ENCODE measurements around the gene ATP10B. TPM values are rescaled to one million over a fixed set of nuclear protein-coding genes. Genes with fewer than 3 reads are reported as not detected.

The ATP10B gene
- total RNA-seq, 2 experiments from 2014 or later = not detected

DNA sequence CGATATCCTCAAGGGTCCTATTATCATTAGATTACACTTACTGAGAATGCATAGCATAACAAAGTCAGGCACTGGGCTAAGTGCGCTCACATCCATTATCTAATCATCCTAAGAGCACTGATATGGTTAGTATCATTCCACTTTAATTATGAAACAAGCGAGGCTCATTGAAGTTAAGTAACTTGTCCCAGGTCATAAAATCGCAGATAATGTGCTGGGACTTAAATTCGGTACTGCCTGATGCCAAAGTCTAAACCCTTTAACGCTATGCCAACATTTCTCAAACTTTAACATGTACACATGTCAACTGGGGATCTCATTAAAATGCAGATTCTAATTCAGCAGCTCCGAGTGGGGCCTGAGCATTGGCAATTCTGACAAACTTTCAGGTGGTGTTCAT lies 225.7 kb downstream of the ATP10B start:
- Histone ChIP-seq H3K9me3 (ENCODE audit: control insufficient read depth in 1 of 2, insufficient read depth in 1 of 2, low read length in 2 of 2) (no peaks in the 10 kb centered on the region), H3K4me3 (ENCODE audit: low read length) (no peak overlapping the region), H3K27ac (ENCODE audit: low read depth in 1 of 2, low read length in 2 of 2) (no peak overlapping the region), H3K27me3 (ENCODE audit: control insufficient read depth in 1 of 2, insufficient read depth in 2 of 2, low read length in 2 of 2) (peaks cover 0 to 9% of the 10 kb centered on the region in 2 experiments), H3K4me1 (ENCODE audit: insufficient read depth, low read length) (no peaks in the 10 kb centered on the region), H3K36me3 (ENCODE audit: insufficient read depth, low read length) (no peaks in the 10 kb centered on the region)
- ATAC-seq (ENCODE audit: poor library complexity) (no peak), DNase-seq (no peak)
- peaks cover 37% of the 10 kb centered on the region for H3K27me3 Mint-ChIP-seq
- ChIA-PET POLR2A (no interaction called here), CTCF (no interaction called here)
- TF ChIP-seq, protein P1, sequence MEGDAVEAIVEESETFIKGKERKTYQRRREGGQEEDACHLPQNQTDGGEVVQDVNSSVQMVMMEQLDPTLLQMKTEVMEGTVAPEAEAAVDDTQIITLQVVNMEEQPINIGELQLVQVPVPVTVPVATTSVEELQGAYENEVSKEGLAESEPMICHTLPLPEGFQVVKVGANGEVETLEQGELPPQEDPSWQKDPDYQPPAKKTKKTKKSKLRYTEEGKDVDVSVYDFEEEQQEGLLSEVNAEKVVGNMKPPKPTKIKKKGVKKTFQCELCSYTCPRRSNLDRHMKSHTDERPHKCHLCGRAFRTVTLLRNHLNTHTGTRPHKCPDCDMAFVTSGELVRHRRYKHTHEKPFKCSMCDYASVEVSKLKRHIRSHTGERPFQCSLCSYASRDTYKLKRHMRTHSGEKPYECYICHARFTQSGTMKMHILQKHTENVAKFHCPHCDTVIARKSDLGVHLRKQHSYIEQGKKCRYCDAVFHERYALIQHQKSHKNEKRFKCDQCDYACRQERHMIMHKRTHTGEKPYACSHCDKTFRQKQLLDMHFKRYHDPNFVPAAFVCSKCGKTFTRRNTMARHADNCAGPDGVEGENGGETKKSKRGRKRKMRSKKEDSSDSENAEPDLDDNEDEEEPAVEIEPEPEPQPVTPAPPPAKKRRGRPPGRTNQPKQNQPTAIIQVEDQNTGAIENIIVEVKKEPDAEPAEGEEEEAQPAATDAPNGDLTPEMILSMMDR (IDR thresholded peaks at IDR 0.05) = no peak
- H3K27ac Mint-ChIP-seq = no peak overlapping the region
- intact Hi-C loops (cut with DNase I, micrococcal nuclease) = no loop called here
- H3K36me3 Mint-ChIP-seq (ENCODE audit: low read depth) = no peaks in the 10 kb centered on the region
- no peaks in the 10 kb centered on the region for H3K4me1 Mint-ChIP-seq (ENCODE audit: low read depth)
- no peaks in the 10 kb centered on the region for H3K9me3 Mint-ChIP-seq
- H3K4me3 Mint-ChIP-seq = no peak overlapping the region

DNA sequence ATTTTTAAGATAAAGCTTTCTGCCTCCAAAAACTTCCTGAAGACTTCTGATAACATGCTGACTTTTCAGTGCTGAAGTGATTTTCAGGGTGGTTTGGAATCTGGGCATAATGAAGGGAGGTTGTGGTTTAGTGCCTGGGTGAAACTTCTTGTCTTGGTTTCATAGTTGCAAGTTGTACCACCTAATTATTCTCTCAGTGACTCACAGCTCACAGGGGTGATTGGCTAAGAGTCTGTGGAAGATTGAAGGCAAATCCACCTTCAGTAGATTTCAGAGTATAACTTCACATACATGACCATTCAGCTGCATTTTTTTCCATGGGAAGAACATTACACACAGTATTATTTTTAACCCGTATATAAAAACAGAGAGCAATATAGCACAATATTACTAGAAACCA lies 230.5 kb downstream of the ATP10B start:
- POLR2A ChIA-PET = no interaction called here
- Histone ChIP-seq H3K27me3 (ENCODE audit: control insufficient read depth in 1 of 2, insufficient read depth in 2 of 2, low read length in 2 of 2) (no peaks in the 10 kb centered on the region), H3K36me3 (ENCODE audit: insufficient read depth, low read length) (no peaks in the 10 kb centered on the region), H3K27ac (ENCODE audit: low read depth in 1 of 2, low read length in 2 of 2) (no peak overlapping the region), H3K4me1 (ENCODE audit: insufficient read depth, low read length) (no peaks in the 10 kb centered on the region), H3K4me3 (ENCODE audit: low read length) (no peak overlapping the region), H3K9me3 (ENCODE audit: control insufficient read depth in 1 of 2, insufficient read depth in 1 of 2, low read length in 2 of 2) (peaks cover 0 to 5% of the 10 kb centered on the region in 2 experiments)
- TF ChIP-seq, protein P1 (IDR thresholded peaks at IDR 0.05) = no peak
- Mint-ChIP-seq H3K27ac (no peak overlapping the region), H3K36me3 (ENCODE audit: low read depth) (no peaks in the 10 kb centered on the region), H3K4me3 (no peak overlapping the region), H3K4me1 (ENCODE audit: low read depth) (no peaks in the 10 kb centered on the region), H3K27me3 (peaks cover 11% of the 10 kb centered on the region), H3K9me3 (no peaks in the 10 kb centered on the region)
- intact Hi-C loops (cut with DNase I, micrococcal nuclease) = no loop called here
- no peak for ATAC-seq (ENCODE audit: poor library complexity)
- CTCF ChIA-PET = no interaction called here
- no peak for DNase-seq

DNA sequence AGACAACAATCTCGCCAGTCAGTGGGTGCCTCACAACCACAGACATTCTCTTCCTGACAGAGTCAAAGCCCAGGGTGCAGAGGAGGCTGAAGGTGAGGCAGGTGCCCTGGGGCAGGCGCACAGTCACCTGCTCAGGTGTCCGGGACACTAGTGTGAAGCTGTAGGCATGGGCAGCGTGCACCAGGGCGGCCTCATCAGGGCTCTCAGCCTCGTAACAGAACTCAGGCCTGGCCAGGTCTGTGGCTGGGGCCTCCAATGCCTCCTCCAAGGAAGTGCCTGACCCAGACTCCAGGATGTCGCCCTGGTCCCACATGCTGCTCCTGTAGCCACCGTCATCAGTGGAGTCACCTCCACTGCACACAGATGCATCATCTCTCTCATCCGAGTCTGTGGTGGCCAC lies 231.6 kb downstream of the ATP10B start:
- Histone ChIP-seq H3K4me1 (ENCODE audit: insufficient read depth, low read length) (no peaks in the 10 kb centered on the region), H3K4me3 (ENCODE audit: low read length) (no peak overlapping the region), H3K27me3 (ENCODE audit: control insufficient read depth in 1 of 2, insufficient read depth in 2 of 2, low read length in 2 of 2) (no peaks in the 10 kb centered on the region), H3K27ac (ENCODE audit: low read depth in 1 of 2, low read length in 2 of 2) (no peak overlapping the region), H3K36me3 (ENCODE audit: insufficient read depth, low read length) (no peaks in the 10 kb centered on the region), H3K9me3 (ENCODE audit: control insufficient read depth in 1 of 2, insufficient read depth in 1 of 2, low read length in 2 of 2) (peaks cover 0 to 5% of the 10 kb centered on the region in 2 experiments)
- Mint-ChIP-seq H3K27ac (no peak overlapping the region), H3K9me3 (no peaks in the 10 kb centered on the region), H3K4me3 (no peak overlapping the region), H3K27me3 (peaks cover 11% of the 10 kb centered on the region), H3K36me3 (ENCODE audit: low read depth) (no peaks in the 10 kb centered on the region), H3K4me1 (ENCODE audit: low read depth) (no peaks in the 10 kb centered on the region)
- ATAC-seq (ENCODE audit: poor library complexity) (no peak), DNase-seq (no peak)
- TF ChIP-seq, protein P1 (IDR thresholded peaks at IDR 0.05) = no peak
- ChIA-PET POLR2A (no interaction called here), CTCF (no interaction called here)
- intact Hi-C loops (cut with DNase I, micrococcal nuclease) = no loop called here
